CD4-positive, alpha-beta T cell treated with Interleukin-17A for 1 hour (primary cell): ENCODE results near the gene FMN1.

Source experiments
- DNase-seq: peaks from one replicate; pipeline ENCODE4 v3.0.0-alpha.2; 2020

FMN1 gene

GRCh38 chr15:33119273-33119672 lies 75.2 kb downstream of the FMN1 start:
- DNase-seq: no peak

DNA sequence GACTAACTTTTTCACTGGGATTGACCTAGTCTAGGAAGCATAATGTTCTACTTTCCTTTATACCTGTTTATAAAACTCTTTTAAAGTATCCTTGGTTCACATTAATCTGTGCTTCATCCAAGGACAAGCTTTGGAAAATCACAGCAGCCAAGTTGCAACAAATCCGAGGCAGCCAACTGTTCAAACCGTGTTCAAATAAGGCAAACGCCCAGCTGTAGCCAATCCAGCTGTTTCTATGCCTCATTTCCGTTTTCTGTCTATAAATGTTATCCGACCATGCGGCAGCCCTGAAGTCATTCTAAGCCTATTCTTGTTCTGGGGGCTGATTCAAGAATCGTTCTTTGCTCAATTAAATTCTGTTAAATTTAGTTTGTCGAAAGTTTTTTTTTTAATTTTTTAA lies 78.3 kb downstream of the FMN1 start:
- no peak for DNase-seq

DNA sequence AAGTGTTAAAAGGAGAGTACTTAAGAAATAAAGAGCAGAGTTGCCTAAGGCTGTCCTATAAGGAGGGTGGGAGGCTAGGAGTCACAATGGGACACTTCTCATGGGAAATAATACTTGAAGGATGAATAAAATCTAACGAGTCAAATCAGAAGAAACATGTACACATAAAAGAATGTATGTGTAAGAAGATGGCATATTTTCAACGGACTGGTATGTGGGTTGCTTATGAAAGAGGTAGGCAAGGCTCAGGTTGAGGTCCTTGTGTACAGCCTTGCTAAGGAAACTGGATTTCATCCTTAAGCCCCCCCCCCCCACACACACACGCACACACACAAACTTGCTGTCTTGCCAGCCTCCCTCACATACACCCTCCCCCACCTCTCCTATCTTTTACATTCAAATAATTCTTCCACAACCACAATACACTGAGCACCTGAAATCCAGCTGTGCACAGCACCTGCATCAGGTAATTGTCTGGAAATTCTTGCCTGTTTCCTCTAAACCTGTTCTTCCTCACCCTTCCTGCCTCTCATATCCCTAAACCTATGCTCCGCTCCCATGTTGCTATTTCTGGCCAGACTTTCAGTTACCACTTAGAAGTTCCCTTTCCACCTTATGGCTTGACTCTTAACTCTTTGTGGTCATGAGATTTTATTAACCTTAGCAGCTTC lies 79.2 kb downstream of the FMN1 start:
- no peak for DNase-seq

GRCh38 chr15:33114374-33114717 lies 80.2 kb downstream of the FMN1 start:
- no peak for DNase-seq

DNA sequence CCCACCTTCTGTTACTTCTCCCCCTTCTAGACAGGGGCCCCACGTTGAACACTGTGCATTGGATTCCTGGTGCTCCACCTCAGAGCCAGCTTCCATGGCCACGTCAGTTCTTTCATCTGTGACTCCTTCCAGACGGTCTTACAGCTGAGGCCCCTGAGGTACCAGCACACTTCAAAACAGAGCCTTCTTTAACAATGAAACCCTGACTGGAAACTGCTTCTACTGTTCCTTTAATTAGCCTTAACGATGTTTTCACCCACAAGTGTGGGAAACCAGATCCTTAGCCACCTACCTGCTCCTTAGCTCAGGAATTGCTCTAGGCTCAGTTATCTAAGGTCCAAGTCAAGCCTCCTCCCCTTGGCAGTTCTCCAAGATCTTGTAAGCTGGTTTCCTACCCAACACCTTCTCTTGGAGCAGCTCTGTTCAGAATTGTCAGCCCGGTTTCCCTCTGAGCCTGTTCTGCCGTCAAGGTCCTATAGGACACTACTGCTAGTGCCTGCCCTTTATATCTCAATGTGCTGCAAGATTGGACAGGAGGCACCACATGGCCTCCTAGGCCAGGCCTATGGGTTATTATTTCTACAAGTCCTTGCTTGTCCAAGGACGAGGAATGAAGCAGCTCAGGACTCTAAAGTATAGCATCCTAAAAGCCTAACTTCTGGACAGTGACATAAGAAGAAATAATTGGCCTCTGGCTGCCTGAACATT lies 80.7 kb downstream of the FMN1 start:
- DNase-seq: no peak

GRCh38 chr15:33112541-33113105 lies 81.9 kb downstream of the FMN1 start:
- DNase-seq: no peak

DNA sequence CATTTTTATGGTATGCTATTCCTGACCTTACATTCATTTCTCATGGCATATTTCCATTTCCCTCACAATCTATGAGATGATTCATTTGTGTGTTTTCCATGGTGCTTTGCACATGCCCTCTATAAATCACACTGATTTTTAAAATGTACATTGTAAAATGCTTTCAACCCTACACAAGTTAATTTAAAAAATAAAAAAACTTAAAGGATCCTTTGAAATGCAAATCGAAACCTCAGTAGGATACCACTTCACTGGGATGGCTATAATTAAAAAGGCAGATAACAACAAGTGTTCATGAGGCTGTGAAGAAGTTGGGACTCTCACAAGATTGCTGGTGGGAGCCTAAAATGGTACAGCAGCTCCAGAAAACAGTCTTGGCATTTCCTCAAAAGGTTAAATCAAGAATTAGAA lies 83.5 kb downstream of the FMN1 start:
- DNase-seq: no peak

- no peak for DNase-seq
Measured at GRCh38 chr15:33109345-33109744, 85.2 kb downstream of the FMN1 start.

GRCh38 chr15:33108518-33108917 lies 86.0 kb downstream of the FMN1 start:
- no peak for DNase-seq

- DNase-seq: no peak
Measured at GRCh38 chr15:33107950-33108349, 86.6 kb downstream of the FMN1 start.

DNA sequence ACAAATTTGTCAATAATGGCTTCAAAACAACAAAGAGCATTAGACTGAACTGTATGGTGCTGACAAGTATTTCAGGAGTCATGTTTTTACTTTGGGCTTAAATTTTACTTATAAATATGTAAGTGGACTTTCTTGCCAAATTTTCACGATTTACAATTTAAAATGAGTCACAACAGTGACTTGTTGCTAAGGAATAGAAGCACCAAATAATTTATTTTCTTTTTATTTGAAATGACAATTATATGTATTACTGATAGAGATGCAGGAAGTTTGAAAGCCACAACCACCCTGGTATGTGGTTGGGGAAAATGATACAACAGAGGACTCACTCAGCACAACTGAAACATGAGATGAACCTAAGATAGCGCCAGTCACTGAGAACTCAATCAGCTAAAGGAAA lies 90.3 kb downstream of the FMN1 start:
- DNase-seq: peak; percentile 28

GRCh38 chr15:33101036-33101435 lies 93.5 kb downstream of the FMN1 start:
- DNase-seq: no peak

DNA sequence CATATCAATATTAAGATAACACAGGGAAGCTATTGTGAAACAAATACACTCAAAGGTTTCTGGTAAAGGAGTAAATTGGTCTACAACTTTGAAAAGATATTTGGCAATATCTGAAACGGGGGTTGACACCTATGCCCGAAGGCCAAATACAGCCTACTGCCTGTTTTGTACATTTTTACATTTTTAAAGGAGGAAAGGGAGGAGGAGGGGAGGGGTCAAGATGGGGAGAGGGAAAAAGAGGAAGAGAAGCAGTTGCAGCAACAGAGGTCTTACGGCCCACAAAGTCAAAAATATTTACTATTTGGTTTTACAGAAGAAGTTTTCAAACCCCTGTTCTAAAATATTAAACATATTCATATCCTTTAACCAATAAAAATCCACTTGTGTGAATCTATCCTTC lies 94.2 kb downstream of the FMN1 start:
- DNase-seq: no peak

DNA sequence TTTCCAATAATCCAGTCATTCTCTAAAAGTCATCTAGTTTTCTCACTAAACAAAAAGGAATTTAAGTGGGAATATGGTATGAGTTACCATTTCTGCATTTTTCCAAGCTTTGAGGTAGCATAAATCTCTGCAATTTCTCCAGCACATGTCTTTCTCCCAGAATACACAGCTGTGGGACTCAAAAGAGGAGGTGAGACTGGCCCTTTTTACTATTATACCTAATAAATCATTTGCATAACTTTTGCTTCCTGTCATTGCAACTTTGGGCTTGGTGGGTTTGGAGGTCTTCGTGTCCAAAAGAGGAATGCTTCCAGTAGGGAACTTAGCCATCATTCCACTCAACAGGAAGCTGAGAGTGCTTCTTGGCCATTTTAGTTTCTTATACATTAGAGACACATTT lies 94.8 kb downstream of the FMN1 start:
- no peak for DNase-seq

DNA sequence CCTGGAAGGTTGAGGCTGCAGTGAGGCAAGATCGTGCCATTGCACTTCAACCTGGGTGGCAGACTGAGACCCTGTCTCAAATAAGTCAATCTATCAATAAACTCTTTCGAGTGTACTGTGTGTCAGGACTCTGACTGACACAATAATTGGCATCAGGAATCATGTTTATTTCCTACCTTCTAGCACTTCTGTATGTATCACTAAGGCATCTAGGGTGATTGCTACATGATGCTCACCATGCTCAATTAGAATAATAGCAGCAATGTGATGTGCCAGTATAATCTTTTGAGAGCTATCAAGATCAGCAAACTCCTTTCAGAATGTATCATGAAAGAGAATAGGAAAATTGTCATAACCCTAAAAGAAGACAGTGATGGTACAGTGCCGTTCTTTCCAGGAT lies 95.3 kb downstream of the FMN1 start:
- no peak for DNase-seq

- no peak for DNase-seq
Measured at GRCh38 chr15:33098094-33099058, 96.1 kb downstream of the FMN1 start.

- no peak for DNase-seq
Measured at GRCh38 chr15:33096134-33096533, 98.4 kb downstream of the FMN1 start.

GRCh38 chr15:33095641-33096040 lies 98.9 kb downstream of the FMN1 start:
- no peak for DNase-seq

GRCh38 chr15:33094336-33094735 lies 100.2 kb downstream of the FMN1 start:
- no peak for DNase-seq

DNA sequence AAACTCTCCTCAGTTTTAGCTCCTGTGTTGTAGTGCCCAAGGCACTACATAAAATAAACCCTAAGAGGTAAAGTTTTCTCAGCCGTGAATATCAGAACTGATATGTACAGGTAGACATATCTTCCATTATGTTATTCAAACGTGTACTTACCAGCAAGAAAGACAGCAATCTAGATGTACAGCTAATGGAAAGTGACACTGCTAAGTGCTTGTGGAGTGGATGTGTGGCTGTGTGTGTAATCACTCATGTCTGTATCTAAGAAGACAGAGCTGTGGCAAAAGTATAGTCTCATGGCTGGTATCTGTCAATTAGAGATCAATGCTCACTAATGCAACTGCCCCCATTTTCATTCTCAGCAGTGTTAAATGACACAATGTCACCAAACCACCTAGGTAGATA lies 101.3 kb downstream of the FMN1 start:
- DNase-seq: no peak

- no peak for DNase-seq
Measured at GRCh38 chr15:33091983-33092693, 102.4 kb downstream of the FMN1 start.

- DNase-seq: no peak
Measured at GRCh38 chr15:33089878-33090757, 104.4 kb downstream of the FMN1 start.
